K562 (cell line): ENCODE data around the gene CHD2. TPM values are rescaled to one million over a fixed set of nuclear protein-coding genes. Genes with fewer than 3 reads are reported as not detected.
A peak's percentile ranks its signal among the peaks of the same experiment; 100 is the strongest.

Experiments
- BHLHE40 ChIP-seq: IDR thresholded peaks from 2 replicates; pipeline ENCODE4 v1.6.1; 2011; ENCODE audit warnings: low read length, improper control_type of control experiment
- CBFB ChIP-seq: sonication (generic); formaldehyde crosslinking; IDR thresholded peaks from 2 replicates; pipeline ENCODE4 v1.4.0; 2020; ENCODE audit warnings: mild to moderate bottlenecking, missing genetic modification reagents
- CUX1 ChIP-seq: fragments of 200-800 bp; sonication (Bioruptor generic); IDR thresholded peaks from 2 replicates; pipeline ENCODE4 v1.6.1; 2016; ENCODE audit warnings: missing genetic modification characterization, missing compliant biosample characterization
- FOS ChIP-seq: IDR thresholded peaks from 3 replicates; pipeline ENCODE4 v1.6.1; 2011; ENCODE audit not compliant: insufficient read length; ENCODE audit errors: extremely low read depth
- FOXK1 ChIP-seq: sonication (generic); formaldehyde crosslinking; IDR thresholded peaks from 2 replicates; pipeline ENCODE4 v1.8.0; 2022; ENCODE audit warnings: missing genetic modification reagents, mild to moderate bottlenecking, borderline replicate concordance
- FOXP1 ChIP-seq: sonication (generic); formaldehyde crosslinking; IDR thresholded peaks from 2 replicates; pipeline ENCODE4 v1.8.0; 2022; ENCODE audit warnings: mild to moderate bottlenecking, missing genetic modification reagents
- HNRNPK ChIP-seq: fragments of 200-400 bp; formaldehyde crosslinking; IDR thresholded peaks from one replicate; pipeline ENCODE4 v1.6.1; 2018; ENCODE audit warnings: mild to moderate bottlenecking, low read depth, low read length; ENCODE audit not compliant: poor library complexity, severe bottlenecking
- KAT8 ChIP-seq: fragments of 450-650 bp; IDR thresholded peaks from 2 replicates; pipeline ENCODE4 v1.6.1; 2016; ENCODE audit warnings: low read depth, mild to moderate bottlenecking
- LEF1 ChIP-seq: fragments of 450-650 bp; IDR thresholded peaks from 2 replicates; pipeline ENCODE4 v1.6.1; 2016; ENCODE audit warnings: mild to moderate bottlenecking
- PHTF2 ChIP-seq: fragments of 250-450 bp; sonication (Bioruptor Pico); IDR thresholded peaks from 2 replicates; pipeline ENCODE4 v1.5.0; 2021; ENCODE audit warnings: mild to moderate bottlenecking
- POLR2B ChIP-seq: fragments of 450-650 bp; IDR thresholded peaks from 2 replicates; pipeline ENCODE4 v1.6.1; 2018; ENCODE audit warnings: low read depth; ENCODE audit not compliant: partially characterized antibody
- PTTG1 ChIP-seq: fragments of 450-650 bp; IDR thresholded peaks from 2 replicates; pipeline ENCODE4 v1.6.1; 2016; ENCODE audit warnings: low read depth, mild to moderate bottlenecking, missing genetic modification characterization, missing compliant biosample characterization
- SNIP1 ChIP-seq: fragments of 450-650 bp; IDR thresholded peaks from 2 replicates; pipeline ENCODE4 v1.7.1; 2017; ENCODE audit warnings: low read depth, mild to moderate bottlenecking
- TBL1XR1 ChIP-seq, 2 experiments: IDR thresholded peaks; 2 replicates each; pipeline ENCODE4 v1.6.1; 2012; ENCODE audit warnings: improper control_type of control experiment in 2 of 2, low read length in 2 of 2, mild to moderate bottlenecking in 1 of 2
- ZNF133 ChIP-seq: fragments of 250-450 bp; sonication (Bioruptor Pico); IDR thresholded peaks from 2 replicates; pipeline ENCODE4 v1.4.0; 2020; ENCODE audit warnings: mild to moderate bottlenecking
- ZNF407 ChIP-seq: fragments of 450-650 bp; IDR thresholded peaks from 2 replicates; pipeline ENCODE4 v1.6.1; 2016; ENCODE audit warnings: low read depth
- polyA plus RNA-seq, 8 experiments: library from polyadenylated mRNA; depleted of rRNA in 4 of 8; stranded (reverse) in 5 of 8; unstranded in 3 of 8; fragments of >200 nt; fragmentation: Nextera tagmentation in 2 of 8; fragmentation: Illumina TruSeq in 1 of 8; extraction: Ambion mirVana in 2 of 8; extraction: Trizol in 1 of 8; gene quantifications; 2 replicates each; pipeline versions ENCODE4 v1.2.1 to v1.2.3, GENCODE V29; 2011 to 2014; ENCODE audit warnings: inconsistent platforms in 1 of 8, missing spikeins in 1 of 8
- total RNA-seq, 7 experiments: library from RNA; depleted of rRNA in 6 of 7; stranded (reverse); fragments of >200 nt in 6 of 7; fragmentation: Illumina TruSeq in 2 of 7; extraction: Trizol in 2 of 7; gene quantifications; 2 replicates each; pipeline versions ENCODE4 v1.2.1 to v1.2.3, GENCODE V29; 2011 to 2021; ENCODE audit warnings: low replicate concordance in 1 of 7

The CHD2 gene
- total and polyA plus RNA-seq, 9 of the 15 experiments (the other 6 are each of a cell fraction or from before 2014, with no cell fraction given), result 38.9 to 70.8 (median 56.2) TPM

GRCh38 chr15:92903966-92904721, 4.0 kb downstream of the CHD2 start (continued):
- TF ChIP-seq ZNF407 (no peak), PTTG1 (tag) (no peak), POLR2B (peak; percentile 89), FOXP1 (CRISPR knock-in tag) (peak; percentile 90), HNRNPK (no peak), TBL1XR1 (IDR thresholded peaks at IDR 0.05; ENCODE audit: low read length in 2 of 2) (peak; percentile 51 to 71; a peak in 3 of 4 replicates), FOXK1 (CRISPR knock-in tag) (no peak), LEF1 (peak; percentile 15; the same call in 1 of the 2 replicates), FOS (peak; percentile 55), SNIP1 (no peak), CUX1 (CRISPR knock-in tag) (peak; percentile 34), CBFB (CRISPR knock-in tag) (no peak), ZNF133 (CRISPR knock-in tag) (no peak), KAT8 (peak; percentile 99), BHLHE40 (peak; percentile 75), PHTF2 (peak; percentile 61; the same call in 1 of the 2 replicates)
